M059J (cell line): ENCODE results near the gene ELOVL1. TPM values are rescaled to one million over a fixed set of nuclear protein-coding genes. Genes with fewer than 3 reads are reported as not detected.
"Not testable (repeated sequence)": the region's sequence is repeated elsewhere in the genome, so short reads cannot be mapped to it uniquely, and the experiment has no call there.

Source experiments
- DNase-seq: peaks from one replicate; pipeline ENCODE4 v3.0.0-alpha.2; 2012; ENCODE audit warnings: low read depth
- total RNA-seq: library from RNA; depleted of rRNA; stranded (reverse); fragments of >200 nt; shearing (Covaris generic); gene quantifications from 2 replicates; pipeline ENCODE4 v1.2.3, GENCODE V29; 2014

ELOVL1 gene
- total RNA-seq, 1 experiment from 2014 or later, result 152 TPM

- DNase-seq, result peak; percentile 36
Measured at GRCh38 chr1:43381612-43382011, 13.8 kb upstream of the ELOVL1 start.

- DNase-seq, result no peak
Measured at GRCh38 chr1:43379476-43379875, 11.7 kb upstream of the ELOVL1 start.

- DNase-seq, result no peak
Measured at GRCh38 chr1:43377831-43378230, 10.0 kb upstream of the ELOVL1 start.

DNA sequence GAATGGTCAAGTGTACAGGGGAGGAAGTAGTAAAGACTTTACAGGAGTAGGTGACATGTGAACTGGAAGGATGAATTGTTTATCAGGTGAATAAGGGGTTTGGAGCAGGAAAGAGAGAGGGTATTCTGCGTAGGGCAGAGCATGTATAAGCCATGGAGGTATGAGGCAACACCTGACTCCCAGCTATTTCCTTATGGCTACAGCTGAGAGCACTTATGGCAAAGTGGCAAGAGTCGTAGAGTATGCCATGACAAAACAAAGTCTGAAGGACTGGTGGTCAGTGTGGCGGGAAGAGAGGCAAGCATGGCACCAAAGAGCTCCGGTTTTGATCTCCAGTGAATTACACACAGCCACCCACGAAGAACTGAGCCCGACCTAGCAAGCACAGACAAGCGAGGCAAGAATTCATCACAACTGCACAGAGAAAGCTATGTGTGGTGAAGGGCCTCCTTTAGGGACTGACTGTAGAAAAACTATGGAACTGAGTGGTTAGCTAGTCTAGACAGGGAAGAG, 9.0 kb upstream of the ELOVL1 start:
- DNase-seq, result no peak

GRCh38 chr1:43373066-43373940, 5.5 kb upstream of the ELOVL1 start:
- DNase-seq, result peak; percentile 86

- peak; percentile 70 for DNase-seq
Measured at GRCh38 chr1:43372172-43372571, 4.4 kb upstream of the ELOVL1 start.

GRCh38 chr1:43370564-43370963, 2.8 kb upstream of the ELOVL1 start:
- no peak for DNase-seq

GRCh38 chr1:43369779-43370178, 2.0 kb upstream of the ELOVL1 start:
- not testable (repeated sequence) for DNase-seq

GRCh38 chr1:43368646-43369020, 822 bp upstream of the ELOVL1 start:
- DNase-seq, result no peak

DNA sequence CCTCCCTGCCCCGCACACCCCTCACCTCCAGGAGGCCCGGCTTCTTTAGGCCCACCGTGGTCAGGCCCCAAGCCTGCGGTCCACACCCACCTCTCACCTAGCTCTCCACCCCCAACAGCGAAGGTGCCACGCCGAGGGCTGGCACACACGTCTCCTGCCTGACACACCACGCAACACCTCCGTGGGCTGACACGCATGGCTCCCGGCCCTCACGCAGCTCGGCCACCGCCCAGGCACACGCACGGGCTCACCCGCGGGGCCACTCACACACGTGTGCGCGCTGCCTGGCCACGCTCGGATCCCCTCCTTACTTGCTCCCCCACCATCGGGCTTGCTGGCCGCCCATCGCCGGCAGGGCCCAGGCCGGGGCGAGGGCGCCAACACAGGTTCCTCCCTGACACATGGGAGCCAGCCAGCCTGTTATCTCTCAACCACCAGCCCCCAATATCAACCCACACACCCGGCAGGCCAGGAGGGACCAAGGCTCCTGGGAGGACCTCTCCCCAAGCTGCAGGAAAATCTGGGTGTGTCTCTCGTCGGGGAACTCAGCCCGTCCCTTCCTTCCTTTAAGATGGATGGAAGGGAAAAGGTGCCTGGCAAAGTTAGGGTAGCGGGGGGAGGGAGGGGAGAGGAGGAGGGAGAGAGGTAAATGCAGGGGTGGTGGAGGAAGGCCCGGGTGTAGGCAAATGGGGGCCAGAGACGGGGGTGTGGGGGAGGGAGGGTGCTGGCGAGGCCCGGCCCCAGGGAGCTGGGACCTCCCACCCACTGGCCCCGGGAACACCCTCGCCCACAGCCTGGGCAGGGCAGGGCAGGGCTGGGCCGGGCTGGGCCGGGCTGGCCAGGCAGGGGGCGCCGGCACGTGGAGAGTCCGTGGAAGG, 546 bp downstream of the ELOVL1 start:
- no peak for DNase-seq

GRCh38 chr1:43366601-43367025, 1.2 kb downstream of the ELOVL1 start:
- no peak for DNase-seq

- DNase-seq, result no peak
Measured at GRCh38 chr1:43366179-43366578, 1.6 kb downstream of the ELOVL1 start.

DNA sequence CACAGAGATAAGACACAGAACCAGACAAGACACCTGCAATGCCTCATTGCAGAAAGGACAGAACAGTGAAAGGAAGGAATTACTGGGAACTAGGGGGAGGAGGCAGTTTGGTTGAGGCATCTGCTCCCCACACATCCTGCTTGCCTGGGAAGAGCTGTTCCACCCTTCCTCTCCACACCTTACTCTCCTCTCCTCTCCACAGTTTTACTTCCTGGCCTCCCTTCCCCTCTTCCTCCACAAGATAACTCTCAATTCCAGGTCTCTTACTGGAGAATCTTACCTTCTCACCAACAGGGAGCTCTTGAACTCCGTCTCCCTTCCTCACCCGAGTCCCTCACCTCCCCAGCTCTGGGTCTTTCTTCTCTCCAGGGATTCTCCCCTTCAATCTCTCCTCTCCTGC, 2.1 kb downstream of the ELOVL1 start:
- DNase-seq, result no peak

DNA sequence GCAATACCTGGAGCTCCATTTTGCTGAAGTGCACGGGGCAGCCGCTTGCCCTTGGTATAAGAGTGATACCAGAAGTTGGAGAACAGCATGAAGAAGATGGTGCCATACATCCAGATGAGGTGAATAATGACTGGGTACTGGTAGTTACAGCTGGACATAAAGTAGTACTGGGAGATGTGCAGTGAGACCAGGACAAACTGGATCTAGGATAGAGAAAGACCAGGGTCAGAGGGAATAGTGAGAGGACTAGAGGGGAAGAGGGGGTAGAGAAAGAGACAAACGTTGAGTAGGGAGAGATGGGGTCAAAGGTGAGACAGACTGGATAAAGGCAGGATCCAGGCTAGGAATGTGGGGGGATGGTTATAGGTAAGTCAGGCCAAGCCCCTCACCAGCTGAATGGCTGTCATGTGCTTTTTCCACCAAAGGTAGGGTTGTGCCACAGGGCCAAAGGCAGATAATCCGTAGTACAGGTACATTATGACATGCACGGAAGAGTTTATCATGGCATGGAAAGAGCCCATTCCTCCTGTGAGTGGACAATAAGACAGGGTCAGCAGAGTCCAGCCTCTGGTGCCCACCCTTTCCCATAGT, 3.8 kb downstream of the ELOVL1 start:
- DNase-seq, result no peak

DNA sequence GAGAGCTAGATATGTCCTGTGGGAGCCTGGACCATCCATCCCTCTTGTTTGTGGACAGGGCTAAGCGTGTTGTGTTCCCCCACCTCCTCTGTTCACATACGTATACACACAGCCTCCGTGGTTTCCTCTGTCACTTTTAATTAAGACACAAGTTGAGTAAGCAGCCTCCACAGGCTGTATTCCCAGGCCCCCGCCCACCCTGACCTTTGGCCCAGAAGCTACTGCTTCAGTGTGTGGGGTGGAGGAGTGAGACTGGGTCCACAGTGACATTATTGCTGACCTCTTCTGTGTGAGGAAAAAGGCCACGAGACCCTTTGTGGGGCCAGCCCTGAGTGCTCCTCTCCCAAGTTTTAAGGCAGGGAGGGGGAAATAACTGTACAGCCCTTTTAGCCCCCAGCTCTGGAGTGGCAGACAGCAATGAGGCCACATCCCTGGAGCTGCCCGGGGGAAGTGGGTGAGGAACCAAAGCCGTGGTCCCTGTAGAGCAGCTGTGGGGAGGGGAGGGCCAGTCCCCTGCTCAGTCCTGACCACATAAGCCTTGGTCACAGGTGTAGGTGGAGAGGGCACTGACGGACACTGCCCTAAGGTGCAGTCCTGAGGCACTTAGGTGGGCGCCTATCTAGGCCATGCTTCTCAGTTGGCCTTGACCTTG, 4.4 kb downstream of the ELOVL1 start:
- peak; percentile 66 for DNase-seq

- no peak for DNase-seq
Measured at GRCh38 chr1:43360616-43361015, 7.2 kb downstream of the ELOVL1 start.

DNA sequence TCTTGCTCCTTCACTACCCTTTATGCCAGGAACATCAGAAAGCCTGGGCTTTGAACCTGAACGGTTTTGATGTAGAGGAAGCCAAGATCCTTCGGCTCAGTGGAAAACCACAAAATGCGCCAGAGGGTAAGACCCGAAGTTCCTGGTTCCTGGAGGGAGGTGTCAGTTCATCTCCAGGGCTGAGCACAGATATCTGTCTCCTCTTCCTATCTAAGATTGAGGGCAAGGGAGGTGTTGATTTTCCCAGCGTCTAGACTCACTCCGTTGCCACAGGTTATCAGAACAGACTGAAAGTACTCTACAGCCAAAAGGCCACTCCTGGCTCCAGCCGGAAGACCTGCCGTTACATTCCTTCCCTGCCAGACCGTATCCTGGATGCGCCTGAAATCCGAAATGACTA, 8.1 kb downstream of the ELOVL1 start:
- DNase-seq, result peak; percentile 71

DNA sequence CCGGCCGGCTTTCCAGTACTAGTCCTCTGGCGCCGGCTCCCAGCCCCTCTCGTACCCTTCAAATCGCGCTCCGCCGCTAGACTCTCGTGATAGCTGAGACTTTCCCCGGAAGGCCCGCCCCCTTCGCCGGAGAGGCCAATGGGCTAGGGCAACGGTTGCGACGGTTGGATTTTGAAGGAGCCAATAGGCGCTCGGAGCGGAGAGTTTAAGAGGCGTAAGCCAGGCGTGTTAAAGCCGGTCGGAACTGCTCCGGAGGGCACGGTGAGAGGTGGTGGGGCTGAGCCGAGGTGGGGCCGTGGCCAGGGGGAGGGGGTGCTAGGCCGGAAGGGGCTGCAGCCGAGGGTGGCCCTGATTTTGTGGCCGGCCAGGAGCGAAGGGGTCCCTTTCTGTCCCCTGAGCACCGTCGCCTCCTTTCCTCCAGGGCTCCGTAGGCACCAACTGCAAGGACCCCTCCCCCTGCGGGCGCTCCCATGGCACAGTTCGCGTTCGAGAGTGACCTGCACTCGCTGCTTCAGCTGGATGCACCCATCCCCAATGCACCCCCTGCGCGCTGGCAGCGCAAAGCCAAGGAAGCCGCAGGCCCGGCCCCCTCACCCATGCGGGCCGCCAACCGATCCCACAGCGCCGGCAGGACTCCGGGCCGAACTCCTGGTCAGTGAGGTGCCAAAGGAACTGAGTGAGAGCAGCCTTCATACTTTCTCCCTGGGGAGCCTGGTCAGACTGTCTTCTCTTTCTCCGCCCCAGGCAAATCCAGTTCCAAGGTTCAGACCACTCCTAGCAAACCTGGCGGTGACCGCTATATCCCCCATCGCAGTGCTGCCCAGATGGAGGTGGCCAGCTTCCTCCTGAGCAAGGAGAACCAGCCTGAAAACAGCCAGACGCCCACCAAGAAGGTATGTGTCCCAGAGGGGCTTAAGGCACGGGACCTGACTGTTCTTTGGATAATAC, 8.8 kb downstream of the ELOVL1 start, which contains the start of gene CDC20:
Gene CDC20 (plus strand): TSS at position 236 of the 948 bp plus-strand sequence. CDS start 235 bp downstream, at position 471.
- DNase-seq, result peak; percentile 98

GRCh38 chr1:43358121-43358745, 9.6 kb downstream of the ELOVL1 start:
- DNase-seq, result peak; percentile 70

DNA sequence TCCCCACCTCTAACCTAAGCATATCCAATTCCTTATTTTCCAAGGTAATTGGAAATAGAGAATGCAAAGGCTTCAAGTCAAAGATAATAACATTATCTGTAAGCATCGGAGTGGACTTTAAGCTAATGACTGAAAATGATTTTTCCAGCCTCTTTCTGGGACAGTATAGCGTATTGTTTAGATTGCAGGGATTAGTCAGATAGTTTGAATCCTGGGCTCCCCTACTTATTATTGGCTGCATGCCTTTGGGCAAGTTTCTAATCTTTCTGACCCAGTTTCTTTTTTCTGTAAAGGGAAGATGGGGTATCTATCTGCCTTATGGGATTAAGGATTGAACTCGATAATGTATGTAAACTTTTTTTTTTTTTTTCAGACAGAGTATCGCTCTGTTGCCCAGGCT, 10.6 kb downstream of the ELOVL1 start:
- no peak for DNase-seq
